Pancreas (tissue), 10 donors: ENCODE results near the gene THRAP3. TPM values are rescaled to one million over a fixed set of nuclear protein-coding genes. Genes with fewer than 3 reads are reported as not detected.

ENCODE experiments used
- ATAC-seq, 4 donors: fragments of 200-7000 bp; cut with Tn5 transposase; one replicate each; pipeline versions ENCODE4 v1.8.0 to v1.9.1; 2020; ENCODE audit warnings: mild to moderate bottlenecking in 4 of 4, moderate library complexity in 4 of 4
- DNase-seq, 6 donors: peaks; one replicate each; pipeline ENCODE4 v3.0.0-alpha.2; 2020
- FAIRE-seq: peaks from 2 replicates; lab custom pipeline; 2012; peaks lifted over from hg19 to GRCh38; lab: Jason Lieb, UNC
- H3K27ac ChIP-seq, 4 donors: fragments of 200-600 bp; sonication (generic); 1 replicate in 3 of 4; 2 replicates in 1 of 4; pipeline versions ENCODE4 v1.5.0 to v1.8.0; 2020
- H3K27me3 ChIP-seq, 4 donors: fragments of 200-600 bp; one replicate each; pipeline ENCODE4 v1.8.0; 2021
- H3K36me3 ChIP-seq, 3 donors: fragments of 200-600 bp; sonication (generic) in 1 of 3; one replicate each; pipeline versions ENCODE4 v1.5.0 to v1.8.0; 2020 to 2021
- H3K4me1 ChIP-seq, 3 donors: fragments of 200-600 bp; one replicate each; pipeline ENCODE4 v1.8.0; 2021
- H3K4me3 ChIP-seq, 4 donors: fragments of 200-600 bp; sonication (generic) in 2 of 4; one replicate each; pipeline versions ENCODE4 v1.5.0 to v1.8.0; 2020 to 2021
- H3K9me3 ChIP-seq, 4 donors: fragments of 200-600 bp; one replicate each; pipeline ENCODE4 v1.8.0; 2021
- CTCF ChIP-seq, 4 donors: fragments of 200-600 bp; sonication (generic) in 3 of 4; IDR thresholded peaks; one replicate each; pipeline versions ENCODE4 v1.5.0 to v1.8.0; 2021; ENCODE audit warnings: antibody characterized with exemption in 4 of 4
- WGBS, 2 donors: extraction: QIAGEN DNeasy Blood & Tissue Kit; methylation state at CpG; one replicate each; pipeline ENCODE4 v1.1.7; 2013; 5-methylcytosine and 5-hydroxymethylcytosine counted together
- intact Hi-C, 3 donors: fragments of 100-400 bp; cut with DNase I; formaldehyde crosslinking; loops; one replicate each; pipeline versions ENCODE4 v1.11.1 to v1.14.2; 2022
- polyA plus RNA-seq, 2 donors: library from polyadenylated mRNA; stranded (reverse); fragments of 200-250 nt; gene quantifications; one replicate each; pipeline ENCODE4 v1.2.3, GENCODE V29; 2013
- total RNA-seq, 6 donors: library from RNA; stranded (reverse); fragmentation: NEBNext Ultra II Directional in 4 of 6; extraction: Animal tissue kit (Norgen Biotek cat#: 25700) in 4 of 6; gene quantifications; one replicate each; pipeline versions ENCODE4 v1.2.1 to v1.2.4, GENCODE V29; 2021 to 2023
- donor health status: healthy with polysubstance abuse.
- donor health status: DM: no; HTN: no; CAD: no; lungs with moderate emphysema.
- donor health status: DM: no; HTN: no; CAD: no.
- donor health status: control.
- donor health status: control.
- donor health status: Bipolar disorder and iron deficiency.
- donor health status: DM: yes; HTN: yes; CAD: no.
- donor health status: DM: no; HTN: no; CAD: no.
- donor health status: DM: no; HTN: no; CAD: no.
- donor health status: DM: yes; HTN: yes; CAD: no.

The THRAP3 gene
- total and polyA plus RNA-seq, 8 donors: 17.0 to 54.7 (median 29.9) TPM

GRCh38 chr1:36346741-36347370 lies 122.6 kb downstream of the THRAP3 start:
- Histone ChIP-seq H3K4me3 (no peak overlapping the region), H3K27me3 (no peaks in the 10 kb centered on the region), H3K4me1 (no peaks in the 10 kb centered on the region), H3K27ac (no peak overlapping the region), H3K9me3 (no peaks in the 10 kb centered on the region), H3K36me3 (peaks cover 7 to 53% (median 17%) of the 10 kb centered on the region in 3 donors)
- 92 to 93% methylated on average over 8 of the region's 8 CpGs for WGBS, 2 donors
- ATAC-seq (no peak), FAIRE-seq (no peak), DNase-seq (peak in 1 of 6 donors; percentile 32)
- intact Hi-C loops: loop anchor here in 1 of 3 donors (10.0 kb wide), 1 partner anchor 68 kb away; no protein-coding TSS in a partner anchor
- TF ChIP-seq CTCF (IDR thresholded peaks at IDR 0.05): no peak

- intact Hi-C loops: loop anchor here in 1 of 3 donors (10.0 kb wide), 1 partner anchor 66 kb away; no protein-coding TSS in a partner anchor
- H3K27me3 ChIP-seq: no peaks in the 10 kb centered on the region
- H3K27ac ChIP-seq: peak overlapping the region in 1 of 4 donors; percentile 22
- ATAC-seq (no peak), FAIRE-seq (no peak), DNase-seq (peak in 1 of 6 donors; percentile 27)
- H3K4me1 ChIP-seq: no peaks in the 10 kb centered on the region
- no peaks in the 10 kb centered on the region for H3K9me3 ChIP-seq
- WGBS, 2 donors: 64 to 68% methylated on average over 7 of the region's 7 CpGs
- no peak for TF ChIP-seq CTCF (IDR thresholded peaks at IDR 0.05)
- H3K4me3 ChIP-seq: no peak overlapping the region
- H3K36me3 ChIP-seq: peaks cover 12 to 45% (median 21%) of the 10 kb centered on the region in 3 donors
Measured at GRCh38 chr1:36349241-36349671, 125.0 kb downstream of the THRAP3 start.

- peaks cover 13 to 51% (median 19%) of the 10 kb centered on the region in 3 donors for H3K36me3 ChIP-seq
- H3K9me3 ChIP-seq: no peaks in the 10 kb centered on the region
- peak overlapping the region in 1 of 4 donors; percentile 22 for H3K27ac ChIP-seq
- H3K27me3 ChIP-seq: no peaks in the 10 kb centered on the region
- no peak overlapping the region for H3K4me3 ChIP-seq
- DNase-seq (no peak), ATAC-seq (peak in 2 of 4 donors; percentile 9 to 15), FAIRE-seq (no peak)
- H3K4me1 ChIP-seq: no peaks in the 10 kb centered on the region
- TF ChIP-seq CTCF (IDR thresholded peaks at IDR 0.05): no peak
- 84 to 88% methylated on average over 15 to 16 of the region's 16 CpGs for WGBS, 2 donors
- intact Hi-C loops: loop anchor here in 1 of 3 donors (10.0 kb wide), 1 partner anchor 65 kb away; no protein-coding TSS in a partner anchor
Measured at GRCh38 chr1:36349839-36350238, 125.6 kb downstream of the THRAP3 start.

- no peak overlapping the region for H3K4me3 ChIP-seq
- WGBS, 2 donors: 74 to 77% methylated on average over 13 of the region's 13 CpGs
- no peaks in the 10 kb centered on the region for H3K4me1 ChIP-seq
- no peaks in the 10 kb centered on the region for H3K9me3 ChIP-seq
- intact Hi-C loops: no loop called here
- H3K36me3 ChIP-seq: peaks cover 14 to 49% (median 19%) of the 10 kb centered on the region in 3 donors
- TF ChIP-seq CTCF (IDR thresholded peaks at IDR 0.05): no peak
- no peak for FAIRE-seq
- peak; percentile 21 to 72 (median 58) for ATAC-seq
- no peak for DNase-seq
- H3K27ac ChIP-seq: peak overlapping the region in 2 of 4 donors; percentile 22 to 41
- H3K27me3 ChIP-seq: no peaks in the 10 kb centered on the region
Measured at GRCh38 chr1:36350659-36351226, 126.5 kb downstream of the THRAP3 start.
